Measurements from ENCODE around the gene CHRNA10.

The CHRNA10 gene

DNA sequence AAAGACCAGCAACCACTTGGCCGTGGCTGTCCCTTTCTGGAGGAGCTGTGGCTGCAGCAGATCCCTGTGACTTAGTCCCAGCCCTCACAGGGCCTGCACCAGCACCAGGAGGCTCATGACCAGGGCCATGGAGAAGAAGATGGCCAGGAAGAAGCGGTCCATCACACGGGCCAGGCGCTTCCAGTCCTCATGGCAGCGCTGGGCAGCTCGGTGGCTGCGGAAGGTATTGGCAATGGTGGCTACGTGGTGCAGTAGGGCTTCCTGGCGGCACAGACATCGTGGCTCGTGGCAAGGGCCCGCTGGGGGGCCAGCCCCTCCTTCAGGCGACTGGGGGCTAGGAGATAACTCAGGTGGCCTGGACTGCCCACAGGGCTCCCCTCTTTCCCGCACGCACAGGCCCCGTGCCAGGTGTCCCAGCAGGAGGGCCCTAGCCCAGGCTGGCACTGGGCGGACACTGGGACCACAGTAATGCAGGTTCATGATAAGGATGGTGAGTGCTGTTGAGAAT is 5.1 kb downstream of the CHRNA10 start:
- Histone ChIP-seq H3K79me2 (ENCODE audit: low read length) (no peaks in the 10 kb centered on the region), H2AFZ (ENCODE audit: low read depth, low read length) (no peak overlapping the region), H3K4me2 (ENCODE audit: low read length) (no peak overlapping the region), H3K27ac (ENCODE audit: low read length) (no peak overlapping the region), H3K9ac (ENCODE audit: low read length) (no peak overlapping the region), H4K20me1 (ENCODE audit: insufficient read depth, low read length) (no peaks in the 10 kb centered on the region), H3K4me1 (ENCODE audit: low read length) (no peaks in the 10 kb centered on the region), H3K27me3 (ENCODE audit: low read depth, low read length) (no peaks in the 10 kb centered on the region), H3K9me3 (ENCODE audit: insufficient read depth, low read length) (no peaks in the 10 kb centered on the region), H3K36me3 (replicated peaks; ENCODE audit: low read depth, low read length) (peaks cover 13% of the 10 kb centered on the region), H3K4me3 (ENCODE audit: low read length) (no peak overlapping the region)
- TF ChIP-seq, protein P1, sequence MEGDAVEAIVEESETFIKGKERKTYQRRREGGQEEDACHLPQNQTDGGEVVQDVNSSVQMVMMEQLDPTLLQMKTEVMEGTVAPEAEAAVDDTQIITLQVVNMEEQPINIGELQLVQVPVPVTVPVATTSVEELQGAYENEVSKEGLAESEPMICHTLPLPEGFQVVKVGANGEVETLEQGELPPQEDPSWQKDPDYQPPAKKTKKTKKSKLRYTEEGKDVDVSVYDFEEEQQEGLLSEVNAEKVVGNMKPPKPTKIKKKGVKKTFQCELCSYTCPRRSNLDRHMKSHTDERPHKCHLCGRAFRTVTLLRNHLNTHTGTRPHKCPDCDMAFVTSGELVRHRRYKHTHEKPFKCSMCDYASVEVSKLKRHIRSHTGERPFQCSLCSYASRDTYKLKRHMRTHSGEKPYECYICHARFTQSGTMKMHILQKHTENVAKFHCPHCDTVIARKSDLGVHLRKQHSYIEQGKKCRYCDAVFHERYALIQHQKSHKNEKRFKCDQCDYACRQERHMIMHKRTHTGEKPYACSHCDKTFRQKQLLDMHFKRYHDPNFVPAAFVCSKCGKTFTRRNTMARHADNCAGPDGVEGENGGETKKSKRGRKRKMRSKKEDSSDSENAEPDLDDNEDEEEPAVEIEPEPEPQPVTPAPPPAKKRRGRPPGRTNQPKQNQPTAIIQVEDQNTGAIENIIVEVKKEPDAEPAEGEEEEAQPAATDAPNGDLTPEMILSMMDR (IDR thresholded peaks at IDR 0.05; ENCODE audit: low read depth, low read length) = no peak

DNA sequence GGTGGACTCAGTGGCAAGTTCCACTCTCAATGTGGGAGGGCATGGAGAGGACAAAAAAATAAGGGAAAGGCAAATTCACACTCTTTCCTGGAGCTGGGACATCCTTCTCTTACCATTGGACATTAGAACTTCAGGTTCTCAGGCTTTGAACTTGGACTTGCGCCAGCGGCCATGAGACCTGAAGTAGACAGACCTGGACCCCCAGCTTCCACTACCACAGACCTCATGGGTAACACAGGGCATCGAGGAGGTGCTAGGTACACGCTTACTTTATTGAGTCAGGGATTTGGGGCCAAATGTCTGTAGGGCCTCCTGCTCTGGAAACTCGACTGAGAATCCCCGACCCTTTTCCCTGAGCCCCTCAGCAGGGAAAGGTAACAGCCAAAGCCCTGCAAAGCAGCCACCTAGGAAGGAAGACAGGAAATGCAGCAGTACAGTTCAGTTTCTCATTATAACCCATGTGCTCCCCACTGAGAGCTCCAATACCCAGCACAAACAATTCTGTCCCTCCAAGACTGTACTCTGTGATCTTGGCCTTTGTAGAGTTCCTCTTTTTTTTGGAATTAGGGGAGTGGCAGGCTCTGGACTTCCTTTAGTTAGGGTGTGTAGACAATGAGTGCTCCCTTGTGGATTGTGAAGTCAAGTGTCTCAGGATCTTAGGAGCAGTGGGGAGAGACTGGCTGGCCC is 5.7 kb downstream of the CHRNA10 start:
- no peaks in the 10 kb centered on the region for H3K9me3 ChIP-seq (ENCODE audit: insufficient read depth, low read length)
- no peaks in the 10 kb centered on the region for H4K20me1 ChIP-seq (ENCODE audit: insufficient read depth, low read length)
- no peaks in the 10 kb centered on the region for H3K27me3 ChIP-seq (ENCODE audit: low read depth, low read length)
- no peak for TF ChIP-seq EZH2phosphoT487 (IDR thresholded peaks at IDR 0.05; ENCODE audit: low read depth)
- TF ChIP-seq, protein P1 (IDR thresholded peaks at IDR 0.05; ENCODE audit: low read depth, low read length) = no peak
- H3K4me1 ChIP-seq (ENCODE audit: low read length) = no peaks in the 10 kb centered on the region
- H3K9ac ChIP-seq (ENCODE audit: low read length) = no peak overlapping the region
- no peak overlapping the region for H3K27ac ChIP-seq (ENCODE audit: low read length)
- no peaks in the 10 kb centered on the region for H3K79me2 ChIP-seq (ENCODE audit: low read length)
- no peak overlapping the region for H3K4me3 ChIP-seq (ENCODE audit: low read length)
- peaks cover 13% of the 10 kb centered on the region for H3K36me3 ChIP-seq (replicated peaks; ENCODE audit: low read depth, low read length)
- H3K4me2 ChIP-seq (ENCODE audit: low read length) = no peak overlapping the region
- H2AFZ ChIP-seq (ENCODE audit: low read depth, low read length) = no peak overlapping the region

DNA sequence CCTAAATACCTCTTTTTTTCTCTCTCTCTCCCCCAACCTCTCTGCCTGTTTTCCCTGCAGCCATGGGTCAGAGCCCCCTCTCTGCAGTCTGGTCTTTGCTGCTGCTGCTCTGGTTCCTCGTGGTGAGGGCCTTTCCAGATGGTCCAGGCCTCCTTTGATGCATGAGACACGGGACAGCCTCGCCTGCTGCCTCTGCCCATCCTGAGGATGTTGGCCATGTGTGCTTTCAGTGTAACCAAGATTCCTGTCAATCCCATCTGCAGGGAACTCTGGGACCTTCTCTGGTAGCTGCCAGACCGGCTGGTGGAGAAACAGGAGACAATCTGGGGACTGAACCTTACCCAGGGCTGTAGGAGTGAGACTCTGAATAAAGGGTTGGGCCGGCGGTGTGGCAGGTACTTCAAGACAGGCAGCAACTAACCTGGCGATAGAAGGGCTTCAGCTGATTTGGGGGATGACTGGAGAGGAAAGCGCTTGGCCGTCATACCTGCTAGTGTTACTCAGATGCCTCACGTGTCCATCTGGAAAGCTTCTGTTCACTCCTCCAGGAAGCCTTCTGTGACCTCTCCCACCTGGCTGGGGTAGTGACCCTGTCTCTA is 7.1 kb downstream of the CHRNA10 start:
- TF ChIP-seq, protein P1 (IDR thresholded peaks at IDR 0.05; ENCODE audit: low read depth, low read length) = no peak
- TF ChIP-seq EZH2phosphoT487 (IDR thresholded peaks at IDR 0.05; ENCODE audit: low read depth) = no peak
- H3K4me2 ChIP-seq (ENCODE audit: low read length) = no peak overlapping the region
- H3K27ac ChIP-seq (ENCODE audit: low read length) = no peak overlapping the region
- peaks cover 13% of the 10 kb centered on the region for H3K36me3 ChIP-seq (replicated peaks; ENCODE audit: low read depth, low read length)
- no peak overlapping the region for H3K9ac ChIP-seq (ENCODE audit: low read length)
- no peaks in the 10 kb centered on the region for H3K4me1 ChIP-seq (ENCODE audit: low read length)
- H2AFZ ChIP-seq (ENCODE audit: low read depth, low read length) = no peak overlapping the region
- no peaks in the 10 kb centered on the region for H3K9me3 ChIP-seq (ENCODE audit: insufficient read depth, low read length)
- no peaks in the 10 kb centered on the region for H3K79me2 ChIP-seq (ENCODE audit: low read length)
- H3K27me3 ChIP-seq (ENCODE audit: low read depth, low read length) = no peaks in the 10 kb centered on the region
- H3K4me3 ChIP-seq (ENCODE audit: low read length) = no peak overlapping the region
- H4K20me1 ChIP-seq (ENCODE audit: insufficient read depth, low read length) = no peaks in the 10 kb centered on the region

DNA sequence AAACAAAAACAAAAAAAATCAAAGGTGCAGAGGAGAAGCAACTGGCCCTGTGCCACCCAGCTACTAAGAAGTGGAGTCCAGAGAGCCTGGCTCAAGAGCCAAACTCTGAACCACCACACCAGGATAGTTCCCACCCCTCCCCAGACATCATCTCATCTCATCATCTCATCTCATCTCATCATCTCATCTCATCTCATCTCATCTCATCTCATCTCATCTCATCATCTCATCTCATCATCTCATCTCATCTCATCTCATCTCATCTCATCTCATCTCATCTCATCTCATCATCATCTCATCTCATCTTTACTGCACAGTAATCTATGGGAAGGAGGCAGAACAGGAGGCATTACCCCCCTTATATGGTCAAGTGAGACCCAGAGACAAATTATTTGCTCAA is 8.3 kb downstream of the CHRNA10 start:
- Histone ChIP-seq H3K4me1 (ENCODE audit: low read length) (no peaks in the 10 kb centered on the region), H3K27ac (ENCODE audit: low read length) (no peak overlapping the region), H3K36me3 (replicated peaks; ENCODE audit: low read depth, low read length) (peaks cover 7% of the 10 kb centered on the region), H3K9ac (ENCODE audit: low read length) (no peak overlapping the region), H2AFZ (ENCODE audit: low read depth, low read length) (no peak overlapping the region), H3K9me3 (ENCODE audit: insufficient read depth, low read length) (no peaks in the 10 kb centered on the region), H3K27me3 (ENCODE audit: low read depth, low read length) (no peaks in the 10 kb centered on the region), H3K79me2 (ENCODE audit: low read length) (no peaks in the 10 kb centered on the region), H3K4me3 (ENCODE audit: low read length) (no peak overlapping the region), H4K20me1 (ENCODE audit: insufficient read depth, low read length) (no peaks in the 10 kb centered on the region), H3K4me2 (ENCODE audit: low read length) (no peak overlapping the region)
- no peak for TF ChIP-seq EZH2phosphoT487 (IDR thresholded peaks at IDR 0.05; ENCODE audit: low read depth)
- TF ChIP-seq, protein P1 (IDR thresholded peaks at IDR 0.05; ENCODE audit: low read depth, low read length) = no peak
